H1 (cell line): ENCODE results near the gene BAZ2B. TPM values are rescaled to one million over a fixed set of nuclear protein-coding genes. Genes with fewer than 3 reads are reported as not detected.

Source experiments
- KDM4A ChIP-seq: IDR thresholded peaks from one replicate; pipeline ENCODE4 v1.7.1; 2012; ENCODE audit warnings: low read depth, mild to moderate bottlenecking, moderate library complexity, low read length, inconsistent platforms; ENCODE audit not compliant: severe bottlenecking
- TAF1 ChIP-seq: IDR thresholded peaks from 2 replicates; pipeline ENCODE4 v1.6.1; 2011; ENCODE audit warnings: mild to moderate bottlenecking, low read depth, low read length
- ZNF274 ChIP-seq: IDR thresholded peaks from 2 replicates; pipeline ENCODE4 v1.7.0; 2012; ENCODE audit warnings: low read length, borderline replicate concordance; ENCODE audit errors: extremely low read depth
- polyA plus RNA-seq, 7 experiments: library from polyadenylated mRNA; depleted of rRNA in 3 of 7; stranded (reverse) in 5 of 7; unstranded in 2 of 7; fragments of >200 nt in 5 of 7; fragments of 200-250 nt in 2 of 7; gene quantifications; 1 replicate in 5 of 7; 2 replicates in 1 of 7; 4 replicates in 1 of 7; pipeline versions ENCODE4 v1.2.1 to v1.2.3, GENCODE V29; 2011 to 2013; ENCODE audit warnings: missing spikeins in 2 of 7, mixed read lengths in 2 of 7
- total RNA-seq: library from RNA; stranded (reverse); fragmentation: NEBNext Ultra II Directional; extraction: Animal tissue kit (Norgen Biotek cat#: 25700); gene quantifications from 2 replicates; pipeline ENCODE4 v1.2.1, GENCODE V29; 2021
- TF ChIP-seq, protein P1 (sequence below), 3 experiments: IDR thresholded peaks; 1 replicate in 2 of 3; 2 replicates in 1 of 3; pipeline versions ENCODE4 v1.5.1 to v1.6.1; 2011; ENCODE audit warnings: low read length in 3 of 3, mild to moderate bottlenecking in 3 of 3, inconsistent platforms in 2 of 3, low read depth in 1 of 3, moderate library complexity in 1 of 3; ENCODE audit not compliant: insufficient read depth in 1 of 3; ENCODE audit errors: control extremely low read depth in 1 of 3

BAZ2B gene
- total and polyA plus RNA-seq, 2 of the 8 experiments (the other 6 are each of a cell fraction or from before 2014, with no cell fraction given), result 15.2 to 46.3 TPM

- no peak for TF ChIP-seq KDM4A
- TF ChIP-seq TAF1, result no peak
- TF ChIP-seq ZNF274, result no peak
- TF ChIP-seq, protein P1, sequence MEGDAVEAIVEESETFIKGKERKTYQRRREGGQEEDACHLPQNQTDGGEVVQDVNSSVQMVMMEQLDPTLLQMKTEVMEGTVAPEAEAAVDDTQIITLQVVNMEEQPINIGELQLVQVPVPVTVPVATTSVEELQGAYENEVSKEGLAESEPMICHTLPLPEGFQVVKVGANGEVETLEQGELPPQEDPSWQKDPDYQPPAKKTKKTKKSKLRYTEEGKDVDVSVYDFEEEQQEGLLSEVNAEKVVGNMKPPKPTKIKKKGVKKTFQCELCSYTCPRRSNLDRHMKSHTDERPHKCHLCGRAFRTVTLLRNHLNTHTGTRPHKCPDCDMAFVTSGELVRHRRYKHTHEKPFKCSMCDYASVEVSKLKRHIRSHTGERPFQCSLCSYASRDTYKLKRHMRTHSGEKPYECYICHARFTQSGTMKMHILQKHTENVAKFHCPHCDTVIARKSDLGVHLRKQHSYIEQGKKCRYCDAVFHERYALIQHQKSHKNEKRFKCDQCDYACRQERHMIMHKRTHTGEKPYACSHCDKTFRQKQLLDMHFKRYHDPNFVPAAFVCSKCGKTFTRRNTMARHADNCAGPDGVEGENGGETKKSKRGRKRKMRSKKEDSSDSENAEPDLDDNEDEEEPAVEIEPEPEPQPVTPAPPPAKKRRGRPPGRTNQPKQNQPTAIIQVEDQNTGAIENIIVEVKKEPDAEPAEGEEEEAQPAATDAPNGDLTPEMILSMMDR (IDR thresholded peaks at IDR 0.05; ENCODE audit: control extremely low read depth in 1 of 3, insufficient read depth in 1 of 3, low read depth in 1 of 3, low read length in 3 of 3), result no peak
- TF ChIP-seq, all 59 proteins: peak for 0
Observed at GRCh38 chr2:159573294-159573693, 43.1 kb downstream of the BAZ2B start (continued).
